NCI-H1417 (cell line): ENCODE results near the gene FAM120B.
"Not testable (repeated sequence)": the region's sequence is repeated elsewhere in the genome, so short reads cannot be mapped to it uniquely, and the experiment has no call there.

Experiments used
- DNase-seq, 3 experiments: peaks; one replicate each; lab custom pipeline; 2025; lab: John Stamatoyannopoulos, UW

The FAM120B gene

DNA sequence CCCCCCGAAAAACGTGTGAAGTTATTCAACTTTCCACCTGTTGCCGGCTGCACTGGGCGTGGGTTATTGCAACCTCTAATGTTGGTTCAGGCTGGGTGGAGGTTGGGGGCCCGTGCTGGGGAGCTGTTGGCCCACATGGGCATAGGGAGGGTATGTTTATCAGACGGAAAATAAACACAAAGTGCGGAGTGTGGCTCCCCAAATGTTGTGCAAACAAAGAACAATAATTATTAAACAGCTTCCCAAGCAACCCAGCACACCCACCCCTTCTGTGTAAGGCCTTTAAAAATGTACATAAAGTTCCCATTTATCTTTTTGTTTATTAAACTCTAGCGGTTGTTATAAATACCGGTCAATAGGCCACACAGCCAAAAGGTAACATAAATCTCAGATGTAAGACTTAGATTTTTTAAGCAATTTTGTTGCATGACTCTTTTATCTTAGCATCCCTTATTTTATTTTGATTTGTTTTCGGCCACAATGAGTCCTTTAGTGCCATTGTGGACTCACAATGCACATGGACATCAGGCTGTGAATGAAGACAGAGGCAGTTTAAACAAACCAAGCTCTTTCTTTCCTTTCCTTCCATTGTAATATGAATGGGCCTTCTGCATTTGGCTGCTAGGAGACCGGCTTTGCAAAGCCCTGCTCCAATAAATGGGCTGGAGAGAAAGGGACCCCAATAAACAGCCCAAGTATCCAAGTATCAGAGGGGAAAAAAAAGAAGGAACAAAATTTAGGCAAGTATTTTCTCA, 8.8 kb upstream of the FAM120B start:
- DNase-seq, result peak in 1 of 3 experiments; percentile 48

DNA sequence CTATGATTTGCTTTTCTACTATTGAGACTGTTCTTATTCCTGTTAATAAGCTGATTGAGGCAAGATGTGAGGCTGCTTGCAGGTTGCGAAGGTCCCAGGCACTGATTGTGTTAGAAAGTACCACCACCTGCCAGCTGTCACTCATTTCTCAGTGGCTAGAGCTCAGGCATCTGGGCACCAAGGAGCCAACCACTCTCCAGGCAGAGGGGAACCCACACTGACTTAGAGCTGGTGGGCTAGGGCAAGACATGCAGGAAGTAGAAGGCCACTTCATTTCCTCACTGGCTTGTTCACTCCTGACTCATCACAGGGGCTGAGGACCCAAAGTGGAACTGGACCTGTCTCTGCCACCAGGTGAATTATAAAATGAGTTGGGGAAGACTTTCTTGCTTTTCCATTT, 7.9 kb upstream of the FAM120B start:
- DNase-seq, result no peak

DNA sequence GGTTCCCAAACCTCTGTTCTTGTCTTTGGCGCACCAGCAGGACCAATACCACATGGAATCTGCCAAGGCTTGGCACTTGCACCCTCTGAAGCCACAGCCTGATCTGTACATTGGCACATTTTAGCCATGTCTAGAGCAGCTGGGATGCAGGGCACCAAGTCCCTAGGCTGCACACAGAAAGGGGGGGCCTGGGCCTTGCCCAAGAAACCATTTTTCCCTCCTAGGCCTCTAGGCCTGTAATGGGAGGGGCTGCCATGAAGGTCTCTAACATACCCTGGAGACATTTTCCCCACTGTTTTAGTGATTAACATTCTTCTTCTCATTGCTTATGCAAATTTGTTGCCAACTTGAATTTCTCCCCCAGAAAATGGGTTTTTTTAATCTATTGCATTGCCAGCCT, 5.4 kb upstream of the FAM120B start:
- no peak for DNase-seq

- no peak for DNase-seq
Observed at GRCh38 chr6:170305805-170306323, 694 bp upstream of the FAM120B start.

DNA sequence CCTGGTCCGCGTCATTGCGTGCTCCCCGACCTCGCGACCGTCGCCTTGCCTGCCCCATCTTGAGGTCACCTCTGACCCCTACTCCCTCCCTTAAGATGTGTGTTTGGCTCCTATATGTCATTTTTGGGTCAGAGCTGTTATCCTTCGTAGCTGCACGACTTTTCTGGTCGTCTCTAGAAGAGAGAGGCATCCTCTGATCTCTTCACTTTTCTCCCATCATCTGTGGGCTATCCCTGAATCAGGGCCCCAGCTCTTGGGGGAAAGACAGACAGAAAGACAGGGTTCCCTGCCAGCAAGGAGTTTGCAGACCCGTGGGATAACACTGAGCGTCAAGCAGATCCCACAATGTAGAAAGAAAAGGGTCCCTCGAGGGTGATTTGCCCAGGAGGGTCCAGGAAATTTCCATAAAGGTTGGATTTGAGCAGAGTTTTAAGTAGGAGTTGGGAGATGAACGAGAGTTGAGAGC, 555 bp downstream of the FAM120B start:
- DNase-seq, result no peak

DNA sequence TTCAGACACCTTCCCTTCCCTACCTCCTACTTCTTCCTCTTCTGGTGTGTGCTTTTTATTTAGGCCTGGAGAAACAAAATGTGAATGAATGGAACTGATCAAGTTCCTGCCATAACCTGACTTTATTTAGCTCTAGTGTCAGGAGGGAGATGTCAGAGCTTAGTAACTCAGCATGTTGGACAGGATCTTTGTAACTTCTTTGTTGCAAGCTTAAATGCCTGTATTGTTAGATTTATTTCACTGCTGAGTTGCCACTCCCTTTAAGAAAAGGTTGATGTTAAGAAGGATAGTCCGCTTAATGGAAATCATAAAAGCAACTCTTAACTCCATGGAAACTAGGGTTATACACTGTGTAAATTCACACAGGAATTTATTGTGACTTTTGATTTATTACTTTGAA, 2.2 kb downstream of the FAM120B start:
- DNase-seq, result no peak

DNA sequence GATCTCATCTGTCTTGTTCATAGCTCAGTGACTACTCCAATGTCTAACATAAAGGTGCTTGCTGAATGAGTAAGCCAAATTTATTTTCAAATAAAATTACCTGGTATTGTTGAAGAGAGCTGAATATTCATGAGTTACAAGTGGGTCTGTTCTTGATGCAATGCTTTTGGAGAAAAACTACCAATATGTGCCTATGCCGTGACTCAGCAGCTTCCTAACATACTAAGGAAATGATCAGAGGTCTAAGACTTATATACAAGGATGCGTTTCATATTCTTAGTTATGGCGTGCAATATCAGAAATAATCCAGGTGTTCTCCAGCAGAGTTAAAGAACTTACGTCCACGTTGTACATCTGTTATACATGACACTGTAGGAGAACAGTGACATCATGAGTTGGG, 5.1 kb downstream of the FAM120B start:
- DNase-seq, result no peak

DNA sequence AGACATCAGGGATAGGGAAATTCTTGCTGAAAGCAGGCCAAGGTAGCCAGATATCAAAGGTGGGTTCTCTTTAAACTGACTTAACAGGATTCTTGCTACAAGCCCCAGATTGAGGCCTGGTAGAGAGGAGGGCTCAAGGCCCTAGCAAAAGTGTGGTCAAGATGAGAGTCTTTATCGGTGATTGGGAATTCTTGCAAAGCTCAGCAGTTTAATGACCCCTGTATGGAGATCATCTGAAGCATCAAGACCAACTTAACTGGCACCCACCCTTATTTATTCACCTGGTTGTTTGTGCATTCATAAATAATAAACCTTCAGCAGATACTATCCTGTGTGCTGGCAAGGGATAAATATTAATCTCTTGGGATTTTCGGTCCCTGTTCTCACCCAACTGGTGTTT, 6.3 kb downstream of the FAM120B start:
- no peak for DNase-seq

DNA sequence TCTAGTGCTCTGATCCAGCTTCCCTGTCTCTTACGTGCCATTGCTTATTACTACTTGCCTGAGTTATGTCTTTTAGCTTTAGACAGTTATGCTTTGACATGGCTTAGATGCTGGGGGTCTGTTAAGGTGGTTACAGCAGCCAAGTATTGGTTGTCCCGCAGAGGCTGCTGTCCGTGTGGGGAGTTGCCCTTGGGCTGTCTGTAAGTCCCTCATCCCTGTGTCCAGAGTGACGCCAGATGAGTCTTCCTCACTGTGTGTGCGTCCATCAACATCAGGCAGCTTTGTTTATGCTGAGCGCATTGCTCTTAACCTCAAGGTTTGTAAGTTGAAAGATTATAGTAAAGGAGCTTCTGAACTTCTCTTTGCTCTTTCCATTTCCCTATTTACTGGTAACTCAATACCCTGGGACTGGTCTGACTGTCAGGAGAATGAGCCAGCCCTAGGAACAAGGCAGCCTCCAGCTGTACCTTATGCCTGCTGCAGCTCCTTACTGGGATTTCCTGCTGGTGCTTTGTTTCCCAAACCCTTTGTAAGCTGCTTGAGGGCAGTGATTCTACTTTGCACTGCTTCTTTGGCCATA, 7.2 kb downstream of the FAM120B start:
- no peak for DNase-seq

- DNase-seq, result no peak
Observed at GRCh38 chr6:170314983-170315382, 8.4 kb downstream of the FAM120B start.

DNA sequence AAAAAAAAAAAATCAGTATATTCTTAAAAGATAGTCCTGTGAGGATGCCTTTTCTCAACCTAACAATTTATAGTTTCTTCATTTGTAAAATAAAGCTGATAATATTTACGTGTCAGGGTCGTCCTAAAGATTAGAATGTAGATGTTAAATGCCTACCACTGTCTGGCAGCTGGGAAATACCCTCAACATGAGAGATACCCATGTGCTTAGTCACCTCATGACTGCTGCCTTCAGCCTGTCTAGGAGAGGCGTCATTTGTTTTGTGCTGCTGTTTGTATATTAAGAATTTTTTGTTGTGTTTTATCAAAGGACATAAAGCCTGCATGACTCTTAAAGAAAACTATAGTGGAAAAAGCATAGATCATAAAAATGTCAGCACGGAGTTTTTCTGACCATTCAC, 9.5 kb downstream of the FAM120B start:
- no peak for DNase-seq

- DNase-seq, result no peak
Observed at GRCh38 chr6:170317076-170317475, 10.5 kb downstream of the FAM120B start.

DNA sequence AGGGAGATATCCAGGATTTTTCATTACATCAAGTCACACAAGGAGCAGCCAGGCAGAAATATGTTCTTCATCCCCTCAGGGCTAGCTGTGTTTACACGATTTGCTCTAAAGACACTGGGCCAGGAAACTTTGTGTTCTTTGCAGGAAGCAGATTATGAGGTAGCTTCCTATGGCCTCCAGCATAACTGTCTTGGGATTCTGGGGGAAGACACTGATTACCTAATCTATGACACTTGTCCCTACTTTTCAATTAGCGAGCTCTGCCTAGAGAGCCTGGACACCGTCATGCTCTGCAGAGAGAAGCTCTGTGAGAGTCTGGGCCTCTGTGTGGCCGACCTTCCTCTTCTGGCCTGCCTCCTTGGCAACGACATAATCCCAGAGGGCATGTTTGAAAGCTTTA, 11.2 kb downstream of the FAM120B start:
- no peak for DNase-seq

DNA sequence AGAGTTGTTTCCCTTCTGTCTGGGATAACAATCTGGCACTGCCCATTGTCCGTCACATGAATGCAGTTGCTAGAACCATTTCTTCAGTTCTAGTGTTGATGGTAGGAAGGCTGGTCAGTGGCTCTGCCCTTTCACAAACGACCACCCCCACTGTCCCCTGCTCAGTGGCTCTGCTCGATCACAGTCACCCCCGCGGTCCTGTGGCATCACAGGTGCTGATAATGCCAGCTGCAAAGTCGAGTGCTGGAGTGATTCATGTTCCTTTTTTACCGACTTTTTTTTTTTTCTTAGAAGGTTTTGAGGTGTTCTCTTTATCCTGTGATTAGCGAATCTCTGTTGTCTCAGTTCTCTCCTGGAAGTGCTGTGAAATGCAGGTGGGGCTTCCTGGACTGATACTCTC, 22.8 kb downstream of the FAM120B start:
- no peak for DNase-seq

DNA sequence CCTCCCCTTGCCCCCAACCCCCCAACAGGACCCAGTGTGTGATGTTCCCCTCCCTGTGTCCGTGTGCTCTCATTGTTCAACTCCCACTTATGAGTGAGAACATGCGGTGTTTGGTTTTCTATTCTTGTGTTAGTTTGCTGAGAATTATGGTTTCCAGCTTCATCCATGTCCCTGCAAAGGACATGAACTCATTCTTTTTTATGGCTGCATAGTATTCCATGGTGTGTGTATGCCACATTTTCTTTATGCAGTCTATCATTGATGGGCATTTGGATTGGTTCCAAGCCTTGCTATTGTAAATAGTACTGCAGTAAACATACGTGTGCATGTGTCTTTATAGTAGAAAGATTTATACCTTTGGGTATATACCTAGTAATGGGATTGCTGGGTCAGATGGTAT, 28.6 kb downstream of the FAM120B start:
- not testable (repeated sequence) for DNase-seq

DNA sequence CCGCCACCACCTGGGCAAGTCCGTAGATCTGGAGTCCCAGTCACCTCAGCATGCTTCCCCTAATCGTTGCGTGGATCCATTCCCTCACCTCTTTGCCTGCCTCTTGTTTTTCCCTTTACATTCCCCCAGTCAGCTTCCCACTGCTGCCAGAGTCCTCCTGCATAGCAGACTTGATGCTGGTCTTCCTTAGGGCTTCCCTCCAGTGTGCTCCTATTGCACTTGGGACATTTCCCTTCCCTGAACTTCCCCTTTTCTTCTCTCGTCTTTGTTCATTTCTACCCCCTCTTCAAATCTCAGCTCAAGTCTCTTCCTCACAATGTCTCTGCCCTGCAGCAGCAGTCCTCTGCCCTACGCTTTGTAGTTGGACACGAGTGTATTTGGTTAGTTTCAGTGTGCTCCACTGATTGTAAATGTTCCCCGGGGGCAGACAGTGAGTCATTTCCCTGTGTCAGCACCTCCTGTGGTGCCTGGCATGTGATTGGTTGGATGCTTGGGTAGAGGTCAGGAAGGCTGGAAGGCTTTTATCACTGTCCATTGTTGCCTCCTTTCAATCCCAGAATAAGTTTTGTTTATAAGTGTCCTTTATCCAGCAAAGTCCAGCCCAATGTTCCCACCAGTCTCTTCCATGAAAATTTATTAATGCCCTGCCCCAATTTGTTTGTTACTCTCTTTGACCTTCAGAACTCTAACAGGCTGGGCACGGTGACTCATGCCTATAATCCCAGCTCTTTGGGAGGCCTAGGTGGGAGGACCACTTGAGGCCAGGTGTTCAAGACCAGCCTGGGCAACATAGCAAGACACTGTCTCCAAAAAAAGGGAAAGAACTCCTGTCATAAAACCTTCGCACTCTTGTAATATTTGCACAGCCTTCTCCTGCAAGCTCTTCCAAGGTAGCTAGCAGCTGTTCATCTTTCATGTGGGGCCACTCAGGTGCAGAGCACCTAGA, 38.3 kb downstream of the FAM120B start:
- peak in 2 of 3 experiments; percentile 16 to 60 for DNase-seq

DNA sequence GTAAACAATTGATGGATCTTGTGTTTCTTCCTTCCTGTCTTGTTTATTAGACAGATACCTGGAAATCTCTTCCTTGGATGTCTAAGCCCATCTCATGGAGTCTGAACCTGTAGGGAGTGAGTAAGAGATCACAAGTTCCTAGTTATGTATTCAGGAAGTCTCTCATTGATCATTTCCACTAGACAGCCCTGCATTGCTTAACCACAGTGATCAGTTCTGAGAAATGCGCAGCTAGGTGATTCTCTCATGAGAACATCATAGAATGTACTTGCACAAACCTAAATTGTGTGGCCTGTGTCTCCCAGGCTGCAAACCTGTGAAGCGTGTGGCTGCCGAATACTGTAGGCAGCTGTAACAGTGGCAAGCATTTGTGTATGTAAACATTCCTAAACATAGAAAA, 39.1 kb downstream of the FAM120B start:
- no peak for DNase-seq

DNA sequence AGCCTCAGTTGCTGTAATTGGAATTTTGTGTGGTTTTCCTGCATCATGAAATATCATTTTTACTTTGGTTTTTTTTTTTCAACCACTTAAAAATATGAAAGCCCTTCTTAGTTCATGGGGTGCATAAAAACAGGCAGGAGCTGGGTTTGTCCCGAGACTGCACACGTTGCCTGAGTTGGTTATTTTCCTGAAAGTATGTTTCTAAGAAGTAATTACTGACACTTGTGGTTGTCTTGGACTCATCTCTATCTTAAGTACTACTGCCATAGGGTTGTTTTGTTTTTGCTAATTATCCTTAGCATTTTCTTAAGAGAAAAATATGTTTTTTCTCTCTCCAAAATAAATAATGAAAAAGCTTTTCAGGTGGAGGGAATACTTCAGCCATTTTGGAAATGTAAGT, 40.1 kb downstream of the FAM120B start:
- DNase-seq, result no peak

GRCh38 chr6:170347091-170347490, 40.5 kb downstream of the FAM120B start:
- DNase-seq, result no peak

DNA sequence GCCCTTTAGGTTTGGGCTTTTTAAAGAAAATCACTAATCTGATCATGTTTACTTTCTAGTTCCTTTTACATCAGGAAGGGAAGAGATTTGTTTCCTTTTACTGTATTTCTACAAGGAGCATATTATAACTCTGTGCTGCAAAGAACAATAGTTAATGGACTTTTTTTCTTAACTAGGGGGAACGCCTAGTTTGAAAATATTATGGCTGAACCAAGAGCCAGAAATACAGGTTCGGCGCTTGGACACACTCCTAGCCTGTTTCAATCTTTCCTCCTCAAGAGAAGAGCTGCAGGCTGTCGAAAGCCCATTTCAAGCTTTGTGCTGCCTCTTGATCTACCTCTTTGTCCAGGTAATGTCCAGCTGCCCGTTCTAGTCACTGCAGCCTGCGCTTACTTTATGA, 41.4 kb downstream of the FAM120B start:
- DNase-seq, result no peak

DNA sequence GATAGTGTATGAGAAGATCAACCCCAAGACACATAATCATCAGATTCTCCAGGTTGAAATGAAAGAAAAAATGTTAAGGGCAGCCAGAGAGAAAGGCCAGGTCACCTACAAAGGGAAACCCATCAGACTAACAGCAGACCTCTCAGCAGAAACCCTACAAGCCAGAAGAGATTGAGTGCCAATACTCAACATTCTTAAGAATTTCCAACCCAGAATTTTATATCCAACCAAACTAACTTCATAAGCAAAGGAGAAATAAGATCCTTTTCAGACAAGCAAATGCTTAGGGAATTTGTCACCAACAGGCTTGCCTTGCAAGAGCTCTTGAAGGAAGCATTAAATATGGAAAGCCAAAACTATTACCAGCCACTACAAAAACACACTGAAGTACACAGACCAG, 44.9 kb downstream of the FAM120B start:
- not testable (repeated sequence) for DNase-seq

GRCh38 chr6:170355190-170355589, 48.6 kb downstream of the FAM120B start:
- not testable (repeated sequence) for DNase-seq
